IPS DF 19.7 (cell line): ENCODE data around the gene KY.
"Not testable (repeated sequence)": the region's sequence is repeated elsewhere in the genome, so short reads cannot be mapped to it uniquely, and the experiment has no call there.

Experiments
- DNase-seq: peaks from one replicate; pipeline ENCODE4 v3.0.0-alpha.2; 2013; ENCODE audit warnings: low read depth, low spot score

The KY gene

DNA sequence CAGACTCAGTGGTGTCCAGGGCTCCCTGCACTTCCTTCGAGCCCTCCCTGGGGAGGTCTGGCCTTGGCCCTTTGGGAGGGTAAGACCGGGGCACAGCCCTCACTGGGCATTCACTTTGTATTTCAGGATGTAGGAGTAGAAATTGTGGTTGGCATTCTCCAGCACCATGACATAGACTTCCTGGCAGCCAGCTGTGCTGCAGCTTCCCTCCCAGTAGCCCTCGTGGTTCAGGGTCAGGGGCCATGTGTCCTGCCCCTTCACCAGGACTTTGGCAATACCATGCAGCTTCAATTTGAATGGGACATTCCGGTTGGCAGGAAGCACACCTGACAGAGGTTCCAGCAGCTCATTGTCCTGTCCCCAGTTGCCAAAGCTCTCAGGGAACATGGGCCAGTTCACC, 47.3 kb downstream of the KY start:
- DNase-seq, result no peak

GRCh38 chr3:134602440-134602814, 48.4 kb downstream of the KY start:
- no peak for DNase-seq

DNA sequence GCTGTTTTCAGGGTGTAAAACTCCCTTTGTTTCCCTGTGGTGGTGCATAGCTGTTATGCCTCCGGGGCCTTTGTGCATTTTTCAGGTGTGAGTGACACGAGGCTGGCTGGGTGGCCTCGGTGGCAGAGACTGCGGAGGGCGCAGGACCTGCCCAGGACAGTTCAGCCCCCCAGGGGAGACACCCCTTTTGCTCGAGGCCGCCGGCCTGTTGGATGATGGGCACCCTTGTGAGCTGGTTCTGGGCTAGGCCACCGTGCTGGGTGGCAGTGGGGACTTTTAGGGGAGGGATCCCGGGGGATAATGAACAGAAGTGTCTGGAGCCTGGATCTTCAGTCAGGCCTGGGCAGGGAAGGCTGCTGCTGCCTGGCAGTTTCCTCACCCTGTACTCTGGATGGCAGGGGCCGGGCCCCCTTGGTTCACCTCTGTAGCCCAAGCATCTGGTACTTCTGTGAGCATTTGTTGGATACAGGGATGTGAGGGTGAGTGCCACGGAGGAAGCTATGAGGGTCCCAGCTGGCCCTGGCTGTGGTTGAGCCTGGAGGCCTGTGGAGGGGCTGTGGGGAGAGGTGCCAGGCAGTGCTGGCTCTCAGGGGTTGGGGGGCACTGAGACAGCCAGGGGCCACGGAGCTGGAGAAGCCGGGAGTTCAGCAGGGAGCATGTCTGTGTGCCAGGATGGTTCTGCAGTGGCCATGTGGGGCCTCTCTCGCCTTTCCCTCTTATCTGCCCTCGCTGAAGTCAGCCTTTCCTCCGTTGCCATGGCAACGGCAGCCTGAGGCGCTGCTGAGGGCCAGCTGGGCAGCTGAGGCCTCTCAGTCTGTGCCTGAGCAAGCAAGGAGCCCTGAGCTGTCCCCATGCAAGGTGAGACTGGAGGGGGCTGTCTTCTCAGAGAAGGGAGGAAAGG, 49.0 kb downstream of the KY start:
- no peak for DNase-seq

DNA sequence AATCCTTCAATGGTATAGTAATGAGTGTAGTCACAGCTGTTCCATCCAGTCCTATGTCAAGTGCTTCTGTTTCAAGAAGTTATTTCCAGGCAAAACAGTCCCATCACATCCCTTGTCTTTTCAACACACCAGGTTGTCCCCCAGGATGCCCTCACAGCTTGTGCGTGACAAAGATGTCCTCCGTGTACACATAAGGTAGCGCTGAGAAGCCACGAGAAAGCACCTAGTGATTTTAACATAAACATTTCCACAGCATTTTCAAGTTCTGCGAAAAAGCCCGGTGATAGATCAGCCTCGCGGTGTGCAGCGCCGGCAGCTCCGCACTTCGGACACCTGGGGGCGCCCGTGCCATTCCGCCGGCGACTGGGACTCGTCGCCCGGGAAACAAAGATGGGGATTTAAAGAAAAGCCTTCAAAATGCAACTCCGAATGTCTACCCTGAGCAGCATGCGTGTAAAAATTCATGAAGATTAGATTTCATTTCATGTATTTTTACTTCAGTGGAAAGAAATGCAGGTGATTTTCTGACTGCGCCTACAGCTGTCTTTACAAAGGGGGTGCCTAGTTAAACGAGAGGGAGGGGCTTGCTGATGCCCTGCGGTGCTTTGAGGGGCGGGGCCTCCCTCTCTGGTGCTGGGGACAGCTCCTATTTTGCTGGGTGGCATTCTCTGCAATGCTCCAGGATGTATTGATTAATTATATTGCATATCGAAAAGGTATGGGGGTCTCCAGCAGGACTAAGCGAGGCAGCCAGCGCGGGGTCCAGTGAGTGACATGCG, 49.9 kb downstream of the KY start:
- no peak for DNase-seq

DNA sequence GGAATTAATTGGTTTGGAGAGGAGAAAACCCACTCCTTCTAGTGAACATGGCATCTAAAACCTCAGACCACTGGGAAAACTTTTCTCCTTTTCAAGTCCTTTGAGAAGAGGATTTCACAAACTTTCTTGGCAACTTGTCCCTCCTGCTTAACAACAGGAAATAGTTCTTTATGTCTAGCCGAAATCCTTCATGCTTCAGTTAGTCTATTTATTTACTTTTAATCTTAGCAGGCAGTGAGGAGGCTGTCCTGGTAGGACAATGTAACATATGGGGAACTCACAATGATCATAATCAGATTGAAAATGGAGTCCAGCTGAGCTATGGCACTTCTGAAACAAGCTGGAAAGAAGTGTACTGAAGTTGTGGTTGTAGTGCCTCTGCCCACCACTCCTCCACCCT, 50.6 kb downstream of the KY start:
- DNase-seq, result no peak

GRCh38 chr3:134598763-134599545, 51.9 kb downstream of the KY start:
- DNase-seq, result no peak

DNA sequence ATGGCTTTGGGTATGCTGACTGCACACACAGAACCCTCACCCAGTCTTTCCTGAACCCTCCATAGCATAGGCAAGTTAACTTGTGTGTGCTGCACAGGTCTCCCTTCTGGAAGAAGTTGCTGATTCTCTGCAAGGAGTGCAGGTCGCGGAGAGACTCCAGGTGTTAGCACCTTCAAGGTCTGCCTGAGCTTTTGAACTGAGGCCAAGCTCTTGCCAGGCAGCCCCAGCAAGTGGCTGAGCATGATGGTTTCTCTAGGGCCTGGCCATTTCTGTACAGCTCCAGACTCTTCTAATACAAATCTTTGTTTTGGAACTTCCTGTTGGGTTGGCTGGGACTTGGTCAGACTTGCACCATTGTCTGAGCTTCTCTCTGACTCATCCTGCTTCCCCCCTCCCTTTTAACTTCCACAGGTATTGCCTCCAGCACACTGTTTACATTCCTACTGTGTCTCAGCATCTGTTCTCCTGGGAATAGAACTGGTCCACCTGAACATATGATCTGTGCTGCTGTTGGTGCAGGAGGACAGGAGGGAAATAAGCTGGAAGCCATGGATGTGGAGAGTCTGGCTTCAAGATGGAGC, 53.3 kb downstream of the KY start:
- DNase-seq, result no peak

- not testable (repeated sequence) for DNase-seq
Measured at GRCh38 chr3:134594986-134595385, 55.8 kb downstream of the KY start.

DNA sequence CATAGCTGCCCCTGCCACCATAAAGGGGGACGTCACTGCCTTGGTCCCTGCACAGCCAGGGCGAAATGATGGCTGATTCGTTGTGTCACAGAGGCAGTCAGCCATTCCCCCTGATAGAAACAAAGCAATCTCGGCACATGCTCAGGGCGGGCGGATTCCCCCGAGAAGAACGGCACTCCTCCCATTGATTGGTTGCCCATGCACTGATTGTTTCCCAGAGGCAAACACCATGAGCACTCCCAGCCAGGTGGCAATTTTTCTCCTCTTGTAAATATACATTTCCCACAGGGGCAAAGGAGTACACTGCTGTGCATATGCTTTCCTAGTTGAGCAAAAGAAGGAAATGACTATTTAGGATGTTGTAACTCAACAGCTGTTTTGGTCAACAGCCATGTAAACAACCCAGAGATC, 56.5 kb downstream of the KY start:
- no peak for DNase-seq

DNA sequence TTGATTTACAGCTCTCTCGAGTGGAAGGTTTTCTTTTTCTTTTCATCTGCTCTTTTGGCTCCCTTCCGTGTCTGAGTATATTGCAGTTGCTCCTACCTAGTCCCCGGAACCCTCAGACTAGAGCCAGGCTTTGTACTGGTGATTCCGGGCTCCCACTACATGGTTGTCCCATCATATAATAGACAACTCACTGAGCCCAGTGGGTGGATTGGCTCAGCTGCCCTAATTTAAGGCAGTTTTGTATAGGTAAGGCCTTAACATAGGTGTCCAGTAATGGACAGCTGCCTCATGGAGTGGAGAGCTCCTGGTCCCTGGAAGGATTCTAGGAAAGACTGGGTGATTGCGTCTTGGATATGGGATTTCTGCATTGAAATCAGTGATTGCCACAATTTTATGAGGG, 58.0 kb downstream of the KY start:
- DNase-seq, result no peak

DNA sequence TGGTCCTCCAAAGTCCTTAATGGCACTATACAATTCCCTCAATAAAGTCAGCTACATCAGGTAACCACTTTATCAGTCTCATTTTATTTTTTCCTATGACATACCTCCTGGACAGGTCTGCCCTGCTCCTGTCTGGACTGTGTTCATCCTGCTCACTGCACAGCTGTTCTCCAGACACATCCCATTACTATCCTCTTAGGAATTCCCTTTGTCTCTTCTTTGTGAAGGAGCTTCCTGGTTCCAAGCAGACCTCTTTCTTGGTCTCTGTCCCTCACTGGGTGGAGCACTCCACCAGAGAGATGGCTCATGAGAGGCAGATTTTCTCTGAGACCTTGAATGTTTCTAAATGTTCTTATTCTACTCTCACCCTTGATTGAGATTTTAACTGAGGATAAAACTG, 60.1 kb downstream of the KY start:
- DNase-seq, result no peak

DNA sequence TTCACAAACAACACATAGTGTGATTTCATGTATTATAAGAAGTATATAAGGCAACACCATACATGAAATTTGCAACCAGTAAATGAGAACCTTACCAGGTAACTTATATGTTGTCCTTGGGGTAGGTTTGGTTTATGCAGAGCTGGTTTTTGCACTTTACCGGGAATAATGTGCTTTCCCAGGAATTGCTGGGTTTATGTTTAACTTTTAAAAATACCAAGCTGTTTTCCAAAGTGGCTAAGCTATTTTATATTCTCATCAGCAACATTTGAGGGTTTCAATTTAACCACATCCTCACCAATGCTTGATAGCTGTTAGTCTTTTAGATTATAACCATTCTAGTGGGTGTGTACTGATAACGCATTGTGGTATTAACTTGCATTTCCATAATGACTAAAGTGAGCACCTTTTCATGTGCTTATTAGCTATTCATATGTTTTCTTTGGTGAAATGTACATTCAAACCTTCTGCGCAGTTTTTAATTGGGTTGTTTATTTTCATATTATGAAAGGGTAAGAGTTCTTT, 71.6 kb downstream of the KY start:
- DNase-seq, result no peak

DNA sequence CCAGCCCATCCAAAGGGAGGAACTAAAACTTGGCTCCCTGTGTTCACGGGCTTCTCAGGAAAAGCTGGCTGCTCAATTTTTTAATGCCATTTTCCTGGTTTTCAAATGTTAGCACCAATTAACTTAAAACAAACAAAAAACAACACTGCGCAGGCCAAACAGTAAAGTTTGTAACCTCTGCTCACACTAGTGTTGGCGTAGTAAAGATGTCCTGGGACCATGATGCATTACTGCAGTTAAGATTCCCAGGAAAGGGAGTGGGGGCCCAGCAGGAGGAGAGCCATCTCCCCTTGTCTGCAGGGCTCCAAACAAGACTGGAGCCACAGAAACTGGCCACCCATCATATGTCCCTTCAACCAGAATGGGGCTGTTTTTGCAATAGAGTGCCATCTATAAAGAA, 74.0 kb downstream of the KY start:
- no peak for DNase-seq

DNA sequence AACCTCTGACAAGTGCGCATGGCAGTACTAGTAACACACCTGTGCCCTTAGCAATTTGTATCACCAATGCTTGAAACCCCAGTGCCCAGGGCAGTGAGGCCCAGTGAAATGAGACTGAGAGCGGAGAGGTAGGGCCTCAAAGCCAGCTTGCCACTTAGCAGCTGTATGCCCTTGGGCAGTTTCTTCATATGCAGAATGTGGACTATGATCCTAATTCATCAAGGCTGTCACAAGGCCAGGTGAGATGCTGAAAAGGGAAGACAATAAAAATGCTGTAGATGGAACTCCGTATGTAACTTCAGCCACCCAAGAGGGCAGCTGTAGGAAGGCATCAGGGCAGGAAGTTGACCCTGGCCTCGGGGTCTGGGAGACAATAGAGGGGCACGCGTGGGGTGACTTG, 74.4 kb downstream of the KY start:
- DNase-seq, result no peak

GRCh38 chr3:134569899-134570298, 80.9 kb downstream of the KY start:
- DNase-seq, result not testable (repeated sequence)

DNA sequence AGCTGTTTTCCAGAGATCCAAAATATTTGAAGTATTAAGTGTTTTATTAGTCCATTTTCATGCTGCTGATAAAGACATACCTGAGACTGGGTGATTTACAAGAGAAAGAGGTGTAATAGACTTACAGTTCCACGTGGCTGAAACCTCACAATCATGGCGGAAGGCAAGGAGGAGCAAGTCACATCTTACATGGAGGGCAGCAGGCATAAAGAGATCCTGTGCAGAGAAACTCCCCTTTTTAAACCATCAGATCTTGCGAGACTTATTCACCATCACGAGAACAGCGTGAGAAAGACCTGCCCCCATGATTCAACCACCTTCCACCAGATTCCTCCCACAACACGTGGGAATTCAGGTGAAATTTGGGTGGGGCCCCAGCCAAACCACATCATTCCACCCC, 82.0 kb downstream of the KY start:
- DNase-seq, result no peak

DNA sequence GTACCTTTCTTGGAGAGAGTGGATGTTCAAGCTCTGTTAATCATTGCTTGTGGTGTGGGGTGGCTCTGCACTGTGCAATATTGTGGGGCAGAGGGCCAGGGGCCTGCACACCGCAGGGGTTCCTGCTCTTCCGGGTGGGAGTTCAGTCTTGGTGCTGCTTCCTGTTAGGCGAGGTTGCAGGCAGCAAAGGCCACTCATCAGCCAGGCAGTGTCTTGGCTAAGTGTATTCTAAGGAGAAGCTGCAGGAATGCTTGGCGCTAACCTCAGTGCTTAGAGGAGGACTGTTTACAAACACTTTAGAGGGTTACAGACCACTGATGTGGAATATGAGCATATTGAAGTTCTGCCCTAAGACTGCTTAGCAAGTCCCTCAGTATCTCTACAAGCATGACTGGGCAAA, 83.2 kb downstream of the KY start:
- no peak for DNase-seq

DNA sequence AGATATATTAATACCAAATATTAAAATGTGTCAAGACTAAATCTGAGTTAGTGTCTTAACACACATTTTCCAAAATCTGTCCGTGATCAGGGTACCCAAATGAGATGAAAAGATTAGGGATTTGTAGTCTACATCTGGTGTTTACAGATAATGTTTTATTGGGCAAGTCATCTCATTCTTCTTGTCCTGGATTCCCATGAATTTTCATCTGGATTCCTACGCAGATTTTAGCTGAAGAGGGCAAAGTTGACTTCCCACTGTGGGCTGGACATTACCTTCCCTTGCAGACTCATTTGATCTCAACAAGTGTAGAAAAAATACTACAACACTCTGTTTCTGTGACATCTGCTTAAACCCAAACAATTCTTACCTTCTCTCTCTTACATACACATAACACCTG, 85.8 kb downstream of the KY start:
- DNase-seq, result no peak

GRCh38 chr3:134563601-134564000, 87.2 kb downstream of the KY start:
- no peak for DNase-seq

DNA sequence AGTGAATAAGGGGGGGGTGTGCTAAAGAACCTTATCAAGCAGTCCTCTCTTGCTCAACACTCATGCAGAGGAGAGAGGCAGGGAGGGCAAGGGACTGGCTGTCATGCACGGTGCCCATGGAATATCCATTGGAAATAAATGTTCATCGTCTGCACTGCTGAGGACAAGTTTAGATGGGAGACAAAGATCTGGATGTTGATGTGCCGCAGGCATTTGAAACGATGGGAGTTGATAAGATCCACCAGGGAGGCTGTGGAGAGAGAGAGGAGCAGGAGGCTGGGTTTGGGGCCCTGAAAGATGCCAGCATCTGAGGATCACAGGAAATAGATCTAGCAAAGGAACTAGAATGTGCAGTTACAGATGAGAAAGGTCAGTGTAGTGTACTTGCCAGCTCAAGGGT, 88.8 kb downstream of the KY start:
- no peak for DNase-seq

- DNase-seq, result no peak
Measured at GRCh38 chr3:134559591-134559990, 91.2 kb downstream of the KY start.
